SK-N-MC (cell line): ENCODE measurements around the gene LHX5.

Experiments
- DNase-seq: peaks from one replicate; pipeline ENCODE4 v3.0.0-alpha.2; 2011; ENCODE audit warnings: low read depth, low spot score
- H3K27ac ChIP-seq: fragments of 200-600 bp; sonication (generic); 2 replicates; pipeline ENCODE4 v1.5.1; 2016; ENCODE audit warnings: mixed run types
- H3K36me3 ChIP-seq: fragments of 200-600 bp; sonication (generic); 2 replicates; pipeline ENCODE4 v1.6.1; 2017; ENCODE audit warnings: antibody characterized with exemption, low read length, mixed read lengths; ENCODE audit not compliant: insufficient read depth
- H3K4me3 ChIP-seq: fragments of 200-600 bp; sonication (generic); 2 replicates; pipeline ENCODE4 v1.5.1; 2016
- H3K9ac ChIP-seq: fragments of 200-600 bp; sonication (generic); 2 replicates; pipeline ENCODE4 v1.8.0; 2017; ENCODE audit warnings: mixed run types, mixed read lengths; ENCODE audit not compliant: insufficient read length
- H3K9me3 ChIP-seq: fragments of 200-600 bp; sonication (generic); 2 replicates; pipeline ENCODE4 v1.6.1; 2017; ENCODE audit warnings: low read depth, mild to moderate bottlenecking, antibody characterized with exemption, low read length, moderate library complexity, mixed read lengths
- EZH2 ChIP-seq: fragments of 200-600 bp; sonication (generic); IDR thresholded peaks from one replicate; pipeline ENCODE4 v1.6.1; 2017; ENCODE audit warnings: antibody characterized with exemption
- FOXP2 ChIP-seq: optimal IDR thresholded peaks from 2 replicates; pipeline ENCODE3; 2011; ENCODE audit warnings: mild to moderate bottlenecking, moderate library complexity; ENCODE audit not compliant: insufficient read depth; ENCODE audit errors: extremely low read length, control extremely low read depth
- POLR2AphosphoS5 ChIP-seq: IDR thresholded peaks from 2 replicates; pipeline ENCODE4 v1.6.1; 2012; ENCODE audit warnings: mild to moderate bottlenecking, low read depth, low read length, borderline replicate concordance

LHX5 gene

GRCh38 chr12:113422030-113422885 is 49.4 kb downstream of the LHX5 start, which contains the start of gene SDSL:
Gene SDSL (plus strand): TSS chr12:113422380. CDS start chr12:113427983, 5,603 bp downstream.
- Histone ChIP-seq H3K27ac (no peak within 1 kb of the TSS), H3K9ac (no peak within 1 kb of the TSS), H3K9me3 (no peaks in the 10 kb centered on the region), H3K36me3 (no peaks in the 10 kb centered on the region), H3K4me3 (no peak within 1 kb of the TSS)
- TF ChIP-seq FOXP2 (no peak), POLR2AphosphoS5 (no peak), EZH2 (no peak)
- DNase-seq, result no peak

DNA sequence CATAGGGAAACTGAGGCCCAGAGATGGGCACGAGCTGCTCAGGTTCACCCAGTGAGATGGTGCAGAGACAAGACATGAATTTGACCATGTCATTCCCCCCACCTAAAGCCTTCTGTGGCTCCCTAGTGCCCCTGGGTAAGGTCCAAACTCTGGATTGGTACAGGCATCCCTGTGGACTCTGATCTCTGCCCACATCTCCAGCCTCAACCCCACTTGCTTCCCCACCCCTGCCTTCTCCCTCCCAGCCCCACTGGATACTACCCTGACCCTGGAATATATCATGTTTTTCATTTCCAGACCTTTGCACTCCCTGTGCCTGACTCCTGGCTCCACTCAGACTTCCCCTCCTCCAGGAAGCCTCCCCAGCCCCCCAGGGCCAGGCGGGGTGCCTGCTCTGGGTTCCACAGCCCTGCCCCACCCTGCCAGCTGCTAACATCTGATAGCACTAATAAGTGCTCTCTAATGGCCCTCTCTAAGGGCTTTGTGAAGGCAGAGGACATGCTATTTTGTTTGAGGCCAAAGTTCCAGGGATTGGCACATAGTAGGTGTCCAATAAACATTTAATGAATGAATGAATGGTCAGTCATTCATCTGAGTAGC is 50.6 kb downstream of the LHX5 start:
- no peak overlapping the region for H3K9ac ChIP-seq
- DNase-seq, result no peak
- TF ChIP-seq EZH2 (no peak), FOXP2 (no peak), POLR2AphosphoS5 (no peak)
- no peaks in the 10 kb centered on the region for H3K9me3 ChIP-seq
- H3K4me3 ChIP-seq, result no peak overlapping the region
- no peaks in the 10 kb centered on the region for H3K36me3 ChIP-seq
- H3K27ac ChIP-seq, result no peak overlapping the region

DNA sequence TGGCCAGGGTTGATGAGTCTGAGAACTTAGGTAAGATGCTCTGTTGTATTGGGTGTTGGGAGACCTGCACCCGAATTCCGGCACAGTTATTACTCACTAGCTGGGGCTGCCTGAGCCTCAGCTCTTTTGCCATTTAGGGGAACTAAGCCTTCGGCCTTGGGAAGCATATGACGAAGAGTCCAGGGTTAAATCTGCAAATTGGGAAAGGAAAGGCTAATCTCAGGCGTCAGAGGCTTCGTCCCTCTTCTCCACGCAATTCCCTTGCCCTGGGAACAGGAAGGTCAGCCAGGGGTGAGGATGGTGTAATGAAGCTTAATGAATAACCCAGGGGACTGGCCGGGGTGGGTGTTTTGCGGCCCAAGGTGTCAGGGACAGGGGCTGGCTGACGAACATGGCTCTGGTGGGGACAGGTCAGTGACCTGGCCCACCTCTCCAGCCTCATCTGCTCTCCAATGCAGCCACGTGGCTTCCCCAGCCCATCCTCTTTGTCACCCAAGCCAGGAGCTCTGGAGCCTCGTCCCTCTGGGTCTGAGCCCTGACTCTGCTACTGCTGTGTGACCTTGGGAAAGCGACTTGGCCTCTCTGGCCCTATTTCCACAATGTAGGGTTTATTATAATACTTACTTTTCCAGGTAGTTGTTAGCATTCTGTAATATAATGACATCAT is 53.3 kb downstream of the LHX5 start:
- Histone ChIP-seq H3K9ac (no peak overlapping the region), H3K36me3 (no peaks in the 10 kb centered on the region), H3K27ac (no peak overlapping the region), H3K9me3 (no peaks in the 10 kb centered on the region), H3K4me3 (no peak overlapping the region)
- no peak for DNase-seq
- TF ChIP-seq FOXP2 (no peak), POLR2AphosphoS5 (no peak), EZH2 (no peak)

GRCh38 chr12:113416091-113416754 is 55.4 kb downstream of the LHX5 start:
- TF ChIP-seq FOXP2, result no peak
- no peak for TF ChIP-seq POLR2AphosphoS5
- no peak for TF ChIP-seq EZH2
- H3K36me3 ChIP-seq, result no peaks in the 10 kb centered on the region
- no peaks in the 10 kb centered on the region for H3K9me3 ChIP-seq
- no peak overlapping the region for H3K9ac ChIP-seq
- H3K27ac ChIP-seq, result no peak overlapping the region
- no peak overlapping the region for H3K4me3 ChIP-seq
- DNase-seq, result no peak

DNA sequence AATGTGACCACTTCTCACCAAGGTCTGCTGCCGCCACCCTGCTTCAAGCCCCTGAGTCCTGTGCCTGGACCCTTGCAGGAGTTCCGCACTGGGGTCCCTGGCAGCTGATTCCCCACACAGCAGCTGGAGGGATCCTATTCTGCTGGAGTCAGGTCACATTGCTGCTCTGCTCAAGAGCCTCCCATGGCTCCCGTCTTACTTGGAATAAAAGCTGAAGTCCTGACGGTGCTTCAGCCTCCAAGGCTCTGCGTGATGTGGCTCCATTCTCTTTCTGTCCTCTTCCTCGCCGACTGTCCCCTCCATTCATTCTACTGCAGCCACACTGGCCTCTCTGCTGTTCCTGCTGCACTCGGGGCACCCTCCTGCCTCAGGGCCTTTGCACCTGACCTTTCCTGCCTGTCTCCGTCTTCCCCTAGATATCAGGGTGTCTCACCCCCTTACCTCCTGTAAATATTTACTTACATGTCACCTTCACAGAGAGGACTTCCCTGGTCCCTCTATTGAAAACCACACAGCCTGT is 57.1 kb downstream of the LHX5 start:
- H3K9me3 ChIP-seq, result no peaks in the 10 kb centered on the region
- no peak overlapping the region for H3K9ac ChIP-seq
- no peak overlapping the region for H3K4me3 ChIP-seq
- DNase-seq, result no peak
- no peak for TF ChIP-seq FOXP2
- no peak for TF ChIP-seq POLR2AphosphoS5
- TF ChIP-seq EZH2, result no peak
- H3K27ac ChIP-seq, result no peak overlapping the region
- no peaks in the 10 kb centered on the region for H3K36me3 ChIP-seq

DNA sequence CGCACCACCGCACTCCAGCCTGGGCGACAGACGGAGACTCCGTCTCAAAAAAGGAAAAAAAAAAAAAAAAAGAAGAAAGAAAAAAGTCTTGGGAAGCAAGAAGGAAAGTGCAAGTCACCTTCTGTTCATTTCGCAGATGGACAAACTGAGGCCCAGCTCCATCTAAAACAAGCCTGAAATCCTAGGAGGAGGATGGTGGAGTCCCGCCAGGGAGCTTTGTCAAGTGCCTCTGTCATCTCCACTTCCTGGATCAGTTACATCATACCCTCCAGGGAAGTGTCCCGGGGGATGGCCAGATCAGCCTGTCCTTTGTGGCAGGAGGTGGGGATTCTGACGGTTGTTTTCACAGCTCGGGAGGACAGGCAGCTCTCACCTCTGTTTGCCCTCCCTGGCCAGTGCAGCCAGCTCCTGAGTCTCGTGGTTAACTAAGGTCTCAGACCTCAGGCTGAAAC is 58.2 kb downstream of the LHX5 start:
- no peak overlapping the region for H3K4me3 ChIP-seq
- no peaks in the 10 kb centered on the region for H3K9me3 ChIP-seq
- no peak for TF ChIP-seq POLR2AphosphoS5
- no peak for TF ChIP-seq FOXP2
- TF ChIP-seq EZH2, result no peak
- DNase-seq, result no peak
- no peak overlapping the region for H3K27ac ChIP-seq
- no peak overlapping the region for H3K9ac ChIP-seq
- H3K36me3 ChIP-seq, result no peaks in the 10 kb centered on the region
